GM23338 (cell line): Measurements from ENCODE around the gene PVALEF. TPM values are rescaled to one million over a fixed set of nuclear protein-coding genes. Genes with fewer than 3 reads are reported as not detected.

Source experiments
- ATAC-seq: fragments of 200-7000 bp; cut with Tn5 transposase; 3 replicates; pipeline ENCODE4 v1.9.1; 2020
- DNase-seq: peaks from one replicate; pipeline ENCODE4 v3.0.0-alpha.2; 2015; ENCODE audit warnings: low spot score
- H2AFZ ChIP-seq: fragments of 200-600 bp; sonication (generic); 2 replicates; pipeline ENCODE4 v1.8.0; 2016; ENCODE audit warnings: antibody characterized with exemption, mild to moderate bottlenecking, moderate library complexity
- H3F3A ChIP-seq: fragments of 200-600 bp; sonication (generic); replicated peaks from 2 replicates; pipeline ENCODE4 v1.8.0; 2017; ENCODE audit warnings: antibody characterized with exemption, mixed run types, low read depth
- H3K27ac ChIP-seq: fragments of 200-600 bp; sonication (generic); 2 replicates; pipeline ENCODE4 v1.6.1; 2016; ENCODE audit warnings: low read depth
- H3K27me3 ChIP-seq: fragments of 200-600 bp; sonication (generic); 2 replicates; pipeline ENCODE4 v1.8.0; 2016; ENCODE audit warnings: mild to moderate bottlenecking, mixed run types, moderate library complexity; ENCODE audit not compliant: insufficient read depth
- H3K36me3 ChIP-seq: fragments of 200-600 bp; sonication (generic); 2 replicates; pipeline ENCODE4 v1.8.0; 2016; ENCODE audit warnings: mild to moderate bottlenecking; ENCODE audit not compliant: insufficient read depth
- H3K4me1 ChIP-seq: fragments of 200-600 bp; sonication (generic); 2 replicates; pipeline ENCODE4 v1.8.0; 2016; ENCODE audit warnings: mild to moderate bottlenecking, moderate library complexity; ENCODE audit not compliant: insufficient read depth
- H3K4me2 ChIP-seq: fragments of 200-600 bp; sonication (generic); 2 replicates; pipeline ENCODE4 v1.7.1; 2017; ENCODE audit warnings: mixed run types
- H3K4me3 ChIP-seq: fragments of 200-600 bp; sonication (generic); 2 replicates; pipeline ENCODE4 v1.6.1; 2016; ENCODE audit warnings: mixed run types
- H3K79me2 ChIP-seq: fragments of 200-600 bp; sonication (generic); replicated peaks from 2 replicates; pipeline ENCODE4 v1.8.0; 2017; ENCODE audit warnings: mild to moderate bottlenecking; ENCODE audit not compliant: insufficient read depth
- H3K9me2 ChIP-seq: fragments of 200-600 bp; sonication (generic); 2 replicates; pipeline ENCODE4 v1.8.0; 2017; ENCODE audit not compliant: insufficient read depth
- H4K20me1 ChIP-seq: fragments of 200-600 bp; sonication (generic); replicated peaks from 2 replicates; pipeline ENCODE4 v1.8.0; 2017; ENCODE audit warnings: mild to moderate bottlenecking; ENCODE audit not compliant: insufficient read depth
- H3K27ac Mint-ChIP-seq: 2 replicates; pipeline ENCODE4 v1.8.0; 2020; ENCODE audit warnings: inconsistent platforms, mild to moderate bottlenecking, moderate library complexity, mixed read lengths
- H3K27me3 Mint-ChIP-seq: 3 replicates; pipeline ENCODE4 v1.8.0; 2022; ENCODE audit warnings: low read depth, mild to moderate bottlenecking, moderate library complexity, mixed read lengths, inconsistent platforms; ENCODE audit not compliant: insufficient read depth, poor library complexity
- H3K36me3 Mint-ChIP-seq: 3 replicates; pipeline ENCODE4 v1.8.0; 2021; ENCODE audit warnings: low read depth, mild to moderate bottlenecking, inconsistent platforms, moderate library complexity, mixed read lengths
- H3K4me1 Mint-ChIP-seq: 3 replicates; pipeline ENCODE4 v1.8.0; 2020; ENCODE audit warnings: mild to moderate bottlenecking, inconsistent platforms, mixed read lengths
- H3K4me3 Mint-ChIP-seq: 3 replicates; pipeline ENCODE4 v1.8.0; 2021; ENCODE audit warnings: moderate library complexity, mild to moderate bottlenecking, inconsistent platforms, mixed read lengths
- H3K9me3 Mint-ChIP-seq: 3 replicates; pipeline ENCODE4 v1.8.0; 2020; ENCODE audit warnings: moderate library complexity, mild to moderate bottlenecking, inconsistent platforms, mixed read lengths
- CREB1 ChIP-seq: fragments of 250-450 bp; sonication (Bioruptor Pico); IDR thresholded peaks from 2 replicates; pipeline ENCODE4 v1.5.0; 2020; ENCODE audit warnings: low read depth, mild to moderate bottlenecking, moderate library complexity
- CTCF ChIP-seq, 2 experiments: fragments of 200-600 bp in 1 of 2; sonication (generic) in 1 of 2; conservative IDR thresholded peaks; 2 replicates each; pipeline versions ENCODE4 v1.5.1 to v1.6.1; 2016 to 2017; ENCODE audit warnings: antibody characterized with exemption in 2 of 2, low read depth in 2 of 2, mild to moderate bottlenecking in 2 of 2, moderate library complexity in 1 of 2
- ETS1 ChIP-seq: IDR thresholded peaks from 2 replicates; pipeline ENCODE4 v1.6.1; 2016; ENCODE audit warnings: antibody characterized with exemption
- EZH2 ChIP-seq: fragments of 200-600 bp; sonication (generic); IDR thresholded peaks from one replicate; pipeline ENCODE4 v1.8.0; 2017; ENCODE audit warnings: antibody characterized with exemption, mild to moderate bottlenecking, low read depth; ENCODE audit not compliant: unreplicated experiment
- EZH2phosphoT487 ChIP-seq: fragments of 200-600 bp; sonication (generic); IDR thresholded peaks from one replicate; pipeline ENCODE4 v1.8.1; 2018; ENCODE audit warnings: antibody characterized with exemption; ENCODE audit not compliant: unreplicated experiment
- JUNB ChIP-seq: IDR thresholded peaks from one replicate; pipeline ENCODE4 v1.6.1; 2016; ENCODE audit warnings: antibody characterized with exemption; ENCODE audit not compliant: unreplicated experiment
- NANOG ChIP-seq: IDR thresholded peaks from 2 replicates; pipeline ENCODE4 v1.6.1; 2016; ENCODE audit warnings: antibody characterized with exemption, borderline replicate concordance
- POLR2AphosphoS5 ChIP-seq: IDR thresholded peaks from 2 replicates; pipeline ENCODE4 v1.6.1; 2016; ENCODE audit warnings: antibody characterized with exemption, low read depth
- REST ChIP-seq: IDR thresholded peaks from one replicate; pipeline ENCODE4 v1.6.1; 2018; ENCODE audit warnings: antibody characterized with exemption; ENCODE audit not compliant: unreplicated experiment
- STAT1 ChIP-seq: IDR thresholded peaks from one replicate; pipeline ENCODE4 v1.6.1; 2016; ENCODE audit warnings: antibody characterized with exemption; ENCODE audit not compliant: unreplicated experiment
- ZNF114 ChIP-seq: fragments of 250-450 bp; sonication (Bioruptor Pico); IDR thresholded peaks from 2 replicates; pipeline ENCODE4 v1.5.0; 2020; ENCODE audit warnings: mild to moderate bottlenecking, moderate library complexity
- ZNF331 ChIP-seq: fragments of 250-450 bp; sonication (Bioruptor Pico); IDR thresholded peaks from 2 replicates; pipeline ENCODE4 v1.5.0; 2020; ENCODE audit warnings: low read depth, mild to moderate bottlenecking, moderate library complexity
- ZNF462 ChIP-seq: fragments of 250-450 bp; sonication (Bioruptor Pico); IDR thresholded peaks from 2 replicates; pipeline ENCODE4 v1.5.0; 2020; ENCODE audit warnings: mild to moderate bottlenecking, moderate library complexity
- polyA plus RNA-seq: library from polyadenylated mRNA; unstranded; fragments of >200 nt; fragmentation: Nextera tagmentation; extraction: Ambion mirVana; gene quantifications from 2 replicates; pipeline ENCODE4 v1.2.1, GENCODE V29; 2016
- total RNA-seq: library from RNA; depleted of rRNA; stranded (reverse); fragments of >200 nt; shearing (Covaris generic); gene quantifications from 2 replicates; pipeline ENCODE4 v1.2.3, GENCODE V29; 2014

Gene PVALEF
- total and polyA plus RNA-seq, 2 experiments from 2014 or later = not detected

GRCh38 chr17:81135505-81136278, 29.6 kb upstream of the PVALEF start:
- H3K4me1 Mint-ChIP-seq = no peaks in the 10 kb centered on the region
- no peak overlapping the region for H3K27ac Mint-ChIP-seq
- H3K4me3 ChIP-seq = no peak overlapping the region
- no peaks in the 10 kb centered on the region for H3K9me2 ChIP-seq
- H3K79me2 ChIP-seq = no peaks in the 10 kb centered on the region
- no peak for TF ChIP-seq ZNF331
- no peak for TF ChIP-seq ZNF462
- no peak for TF ChIP-seq ZNF114 (CRISPR knock-in tag)
- no peak for TF ChIP-seq ETS1
- no peak for TF ChIP-seq JUNB
- no peak for TF ChIP-seq NANOG
- TF ChIP-seq EZH2phosphoT487 = no peak
- TF ChIP-seq POLR2AphosphoS5 = no peak
- TF ChIP-seq CTCF (conservative IDR thresholded peaks at IDR 0.05; ENCODE audit: low read depth in 2 of 2) = no peak
- TF ChIP-seq CREB1 = no peak
- TF ChIP-seq EZH2 = no peak
- no peak for TF ChIP-seq STAT1
- TF ChIP-seq REST = no peak
- peaks cover 16% of the 10 kb centered on the region for H3F3A ChIP-seq
- H3K36me3 Mint-ChIP-seq = no peaks in the 10 kb centered on the region; the same call in 2 of the 3 replicates
- no peak overlapping the region for H3K27ac ChIP-seq
- H4K20me1 ChIP-seq = no peaks in the 10 kb centered on the region
- ATAC-seq (no peak), DNase-seq (no peak)
- H3K27me3 ChIP-seq = no peaks in the 10 kb centered on the region
- H3K4me1 ChIP-seq = no peaks in the 10 kb centered on the region
- no peak overlapping the region for H3K4me3 Mint-ChIP-seq
- no peak overlapping the region for H2AFZ ChIP-seq
- H3K4me2 ChIP-seq = no peak overlapping the region
- peaks cover 18% of the 10 kb centered on the region for H3K9me3 Mint-ChIP-seq
- H3K36me3 ChIP-seq = no peaks in the 10 kb centered on the region
- peaks cover 17% of the 10 kb centered on the region for H3K27me3 Mint-ChIP-seq
